Stimulated activated CD8-positive, alpha-beta memory T cell treated with anti-CD3 and anti-CD28 coated beads, Interleukin-7, amount 100 ng/mL, for 1 hour (primary cell): ENCODE data around the gene RNFT2.

Experiments used
- DNase-seq, 2 donors: peaks; one replicate each; pipeline ENCODE4 v3.0.0-alpha.2; 2020; ENCODE audit warnings: low read depth in 2 of 2

RNFT2 gene

GRCh38 chr12:116878567-116879508 lies 140.7 kb downstream of the RNFT2 start:
- no peak for DNase-seq

- no peak for DNase-seq
Measured at GRCh38 chr12:116879509-116880212, 141.5 kb downstream of the RNFT2 start.

GRCh38 chr12:116880213-116880816 lies 142.2 kb downstream of the RNFT2 start:
- no peak for DNase-seq

- no peak for DNase-seq
Measured at GRCh38 chr12:116880817-116881324, 142.8 kb downstream of the RNFT2 start.

GRCh38 chr12:116881325-116881876 lies 143.3 kb downstream of the RNFT2 start, which contains the start of gene HRK:
Gene HRK, minus strand, starts transcription at chr12:116881441. Its CDS starts 134 bp downstream, at chr12:116881307.
- DNase-seq, result no peak

GRCh38 chr12:116881877-116882507 lies 143.9 kb downstream of the RNFT2 start:
- DNase-seq, result no peak

GRCh38 chr12:116882742-116883141 lies 144.6 kb downstream of the RNFT2 start:
- DNase-seq, result no peak

- no peak for DNase-seq
Measured at GRCh38 chr12:116884871-116885270, 146.8 kb downstream of the RNFT2 start.

GRCh38 chr12:116885491-116885890 lies 147.4 kb downstream of the RNFT2 start:
- DNase-seq, result no peak

GRCh38 chr12:116887244-116887643 lies 149.1 kb downstream of the RNFT2 start:
- DNase-seq, result no peak

- DNase-seq, result no peak
Measured at GRCh38 chr12:116887897-116888296, 149.8 kb downstream of the RNFT2 start.

- DNase-seq, result no peak
Measured at GRCh38 chr12:116890330-116890729, 152.2 kb downstream of the RNFT2 start.

- no peak for DNase-seq
Measured at GRCh38 chr12:116891019-116891418, 152.9 kb downstream of the RNFT2 start.

- DNase-seq, result no peak
Measured at GRCh38 chr12:116892349-116893140, 154.4 kb downstream of the RNFT2 start.

GRCh38 chr12:116894913-116895312 lies 156.8 kb downstream of the RNFT2 start:
- no peak for DNase-seq

- DNase-seq, result no peak
Measured at GRCh38 chr12:116896411-116896924, 158.4 kb downstream of the RNFT2 start.

- DNase-seq, result no peak
Measured at GRCh38 chr12:116897476-116897875, 159.4 kb downstream of the RNFT2 start.

- no peak for DNase-seq
Measured at GRCh38 chr12:116898669-116899068, 160.6 kb downstream of the RNFT2 start.

- DNase-seq, result no peak
Measured at GRCh38 chr12:116901612-116902011, 163.5 kb downstream of the RNFT2 start.
